ENCODE data around the gene HYAL2. TPM values are rescaled to one million over a fixed set of nuclear protein-coding genes. Genes with fewer than 3 reads are reported as not detected.

Gene HYAL2
- total RNA-seq, 3 donors from 2014 or later, result 66.0 to 215 (median 96.0) TPM

DNA sequence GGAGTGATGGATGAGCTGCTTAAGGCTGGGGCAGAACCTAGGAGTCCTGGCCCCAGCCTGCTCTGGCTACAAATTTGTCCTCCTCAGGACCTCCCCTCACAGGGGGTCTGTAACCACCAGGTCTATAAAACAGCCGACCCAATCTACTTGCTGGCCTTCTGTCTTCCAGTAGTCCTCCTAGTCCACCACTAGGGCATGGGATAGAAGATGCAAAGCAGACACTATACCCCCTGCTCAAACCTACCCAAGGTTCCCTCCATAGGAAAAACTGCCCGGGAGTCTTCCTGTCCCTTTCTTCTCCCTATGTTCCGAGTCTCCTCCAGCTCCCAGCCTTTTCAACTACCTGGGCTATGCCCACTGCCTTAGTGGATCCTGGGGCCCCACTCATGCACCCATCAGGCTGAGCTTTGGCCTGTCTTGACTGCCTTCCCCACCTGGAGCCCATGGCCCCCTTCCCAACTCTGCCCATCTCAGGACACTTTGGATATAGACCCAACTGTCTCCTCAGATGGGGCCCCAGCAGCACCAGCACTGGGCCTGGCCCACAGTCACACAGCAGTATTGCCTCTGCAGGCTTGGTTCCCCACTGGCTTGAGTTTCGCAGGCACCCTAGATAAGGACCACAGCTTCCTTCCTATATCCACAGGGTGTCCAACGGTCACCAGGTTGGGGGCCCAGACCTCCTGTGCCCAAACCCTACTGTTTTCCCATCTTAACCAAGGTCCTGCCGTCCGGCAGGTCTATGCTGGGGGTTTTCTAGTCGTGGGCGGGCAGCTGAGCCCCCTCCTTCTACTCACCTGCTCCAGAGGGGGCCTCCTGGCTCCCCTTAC lies 24.4 kb downstream of the HYAL2 start:
- Histone ChIP-seq H3K36me3 (no peaks in the 10 kb centered on the region), H3K9me3 (no peaks in the 10 kb centered on the region), H3K4me1 (peaks cover 5 to 11% of the 10 kb centered on the region in 2 donors), H3K27ac (peak overlapping the region; percentile 91 to 94), H3K27me3 (no peaks in the 10 kb centered on the region), H3K4me3 (peak overlapping the region; percentile 62 to 92 (median 70))
- TF ChIP-seq POLR2A (IDR thresholded peaks at IDR 0.05) (no peak), POLR2AphosphoS5 (IDR thresholded peaks at IDR 0.05) (no peak)
- TF ChIP-seq, protein P1, sequence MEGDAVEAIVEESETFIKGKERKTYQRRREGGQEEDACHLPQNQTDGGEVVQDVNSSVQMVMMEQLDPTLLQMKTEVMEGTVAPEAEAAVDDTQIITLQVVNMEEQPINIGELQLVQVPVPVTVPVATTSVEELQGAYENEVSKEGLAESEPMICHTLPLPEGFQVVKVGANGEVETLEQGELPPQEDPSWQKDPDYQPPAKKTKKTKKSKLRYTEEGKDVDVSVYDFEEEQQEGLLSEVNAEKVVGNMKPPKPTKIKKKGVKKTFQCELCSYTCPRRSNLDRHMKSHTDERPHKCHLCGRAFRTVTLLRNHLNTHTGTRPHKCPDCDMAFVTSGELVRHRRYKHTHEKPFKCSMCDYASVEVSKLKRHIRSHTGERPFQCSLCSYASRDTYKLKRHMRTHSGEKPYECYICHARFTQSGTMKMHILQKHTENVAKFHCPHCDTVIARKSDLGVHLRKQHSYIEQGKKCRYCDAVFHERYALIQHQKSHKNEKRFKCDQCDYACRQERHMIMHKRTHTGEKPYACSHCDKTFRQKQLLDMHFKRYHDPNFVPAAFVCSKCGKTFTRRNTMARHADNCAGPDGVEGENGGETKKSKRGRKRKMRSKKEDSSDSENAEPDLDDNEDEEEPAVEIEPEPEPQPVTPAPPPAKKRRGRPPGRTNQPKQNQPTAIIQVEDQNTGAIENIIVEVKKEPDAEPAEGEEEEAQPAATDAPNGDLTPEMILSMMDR (IDR thresholded peaks at IDR 0.05), result peak in 1 of 3 donors; percentile 11
- intact Hi-C loops (cut with DNase I; ENCODE audit: low total_unique reads), result loop anchor here (5.0 kb wide), 2 partner anchors 866 to 1039 kb away; no protein-coding TSS in a partner anchor
- DNase-seq (ENCODE audit: low spot score in 2 of 2), result no peak

DNA sequence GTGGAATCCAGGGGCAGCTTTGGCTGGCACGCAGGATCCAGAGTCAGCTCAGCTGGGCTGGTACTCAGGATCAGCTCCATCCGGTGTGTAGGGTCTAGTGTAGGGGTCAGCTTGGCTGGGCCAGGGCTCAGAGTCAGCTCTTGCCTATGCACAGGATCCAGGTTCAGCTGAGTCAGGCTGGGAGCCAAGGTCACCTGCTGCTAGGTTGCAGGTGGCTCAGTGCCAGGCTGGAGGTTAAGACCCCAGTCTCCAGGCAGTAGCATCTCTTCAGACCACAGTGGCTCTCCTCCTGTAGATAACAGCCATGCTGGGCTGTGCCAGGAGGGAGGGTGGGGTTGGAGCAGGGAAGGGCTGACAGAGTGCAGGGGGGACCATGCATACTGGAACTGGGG lies 25.2 kb downstream of the HYAL2 start:
- H3K36me3 ChIP-seq, result no peaks in the 10 kb centered on the region
- no peak overlapping the region for H3K4me3 ChIP-seq
- no peaks in the 10 kb centered on the region for H3K9me3 ChIP-seq
- H3K4me1 ChIP-seq, result peaks cover 9 to 11% of the 10 kb centered on the region in 2 donors
- intact Hi-C loops (cut with DNase I; ENCODE audit: low total_unique reads), result loop anchor here (5.0 kb wide), 2 partner anchors 865 to 1040 kb away; no protein-coding TSS in a partner anchor
- H3K27me3 ChIP-seq, result no peaks in the 10 kb centered on the region
- DNase-seq (ENCODE audit: low spot score in 2 of 2), result no peak
- no peak overlapping the region for H3K27ac ChIP-seq
- TF ChIP-seq, protein P1 (IDR thresholded peaks at IDR 0.05), result no peak

DNA sequence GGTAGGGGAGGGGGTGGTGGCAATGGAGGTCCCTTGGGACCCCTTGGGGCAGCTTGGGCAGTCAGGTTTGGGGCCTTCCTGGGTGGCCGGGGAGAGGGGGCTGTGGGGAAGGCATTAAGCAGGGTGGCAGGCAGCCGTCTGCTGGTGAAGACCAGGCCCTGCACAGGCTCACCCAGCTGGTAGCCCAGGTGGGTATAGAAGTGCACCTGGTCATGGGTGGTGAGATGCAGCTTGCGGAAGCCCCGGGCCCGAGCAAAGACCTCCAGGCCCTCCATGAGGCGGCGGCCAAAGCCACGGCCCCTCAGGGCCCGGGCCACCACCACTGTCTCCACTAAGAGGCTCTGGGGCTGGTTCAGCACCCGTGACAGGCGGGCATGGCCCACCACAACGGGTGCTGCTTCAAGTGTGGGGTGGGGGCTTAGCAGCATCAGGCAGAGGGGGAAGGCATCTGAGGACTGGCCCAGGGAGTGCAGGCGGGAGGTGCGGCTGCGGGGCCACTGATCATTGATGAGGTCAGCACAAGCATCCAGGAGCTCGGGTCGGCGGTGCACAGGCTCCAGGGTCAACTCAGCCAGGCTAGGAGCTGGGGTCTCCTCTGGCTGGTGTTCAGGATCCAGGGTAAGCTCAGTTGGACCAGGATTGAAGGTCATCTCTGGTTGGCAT lies 25.7 kb downstream of the HYAL2 start:
- H3K36me3 ChIP-seq, result no peaks in the 10 kb centered on the region
- no peak overlapping the region for H3K4me3 ChIP-seq
- intact Hi-C loops (cut with DNase I; ENCODE audit: low total_unique reads), result loop anchor here (5.0 kb wide), 2 partner anchors 865 to 1040 kb away; no protein-coding TSS in a partner anchor
- peaks cover 9 to 11% of the 10 kb centered on the region in 2 donors for H3K4me1 ChIP-seq
- TF ChIP-seq POLR2AphosphoS5 (IDR thresholded peaks at IDR 0.05) (no peak), POLR2A (IDR thresholded peaks at IDR 0.05) (no peak)
- TF ChIP-seq, protein P1 (IDR thresholded peaks at IDR 0.05), result no peak
- DNase-seq (ENCODE audit: low spot score in 2 of 2), result no peak
- no peaks in the 10 kb centered on the region for H3K27me3 ChIP-seq
- no peaks in the 10 kb centered on the region for H3K9me3 ChIP-seq
- no peak overlapping the region for H3K27ac ChIP-seq

DNA sequence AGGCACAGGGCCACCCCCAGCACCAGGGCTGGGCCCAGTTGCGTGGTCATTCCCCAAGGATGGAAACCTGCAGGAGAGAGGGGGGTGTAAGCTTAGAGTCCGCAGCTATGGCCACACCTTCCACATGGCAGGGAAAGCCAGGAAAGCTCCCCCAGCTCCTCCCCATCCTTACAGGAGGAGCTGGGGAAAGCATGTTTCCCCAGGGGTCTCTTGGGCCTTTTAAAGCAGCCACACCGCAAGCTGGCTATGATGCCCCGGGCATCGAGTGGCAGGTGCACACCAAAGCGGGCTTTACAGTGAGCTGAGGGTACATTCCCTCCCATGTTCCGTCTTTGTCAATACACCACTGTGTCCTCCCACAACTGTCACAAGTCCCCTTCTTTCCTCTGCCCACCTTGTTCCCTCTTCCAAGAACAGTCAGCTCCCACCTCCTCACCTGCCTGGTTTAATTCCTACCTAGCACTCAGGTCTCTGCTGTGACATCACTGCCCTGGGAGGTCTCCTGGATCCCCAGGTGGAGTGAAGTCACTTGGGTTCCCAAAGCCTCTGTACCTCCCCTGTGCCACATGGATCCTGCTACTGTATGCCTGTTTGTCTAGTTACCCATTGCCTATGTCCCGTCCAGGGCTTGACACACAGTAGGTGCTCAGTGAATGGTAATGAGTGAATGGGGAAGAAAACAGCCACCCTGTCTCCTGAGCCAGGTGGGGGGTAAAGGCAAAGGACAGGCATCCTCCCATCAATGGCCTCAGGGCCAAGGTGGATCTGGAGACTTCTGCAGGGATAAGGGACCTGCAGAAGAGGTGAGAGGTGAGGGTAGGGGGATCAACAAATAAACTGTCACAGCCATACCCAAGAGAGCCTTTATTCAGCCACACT lies 26.8 kb downstream of the HYAL2 start:
- no peaks in the 10 kb centered on the region for H3K9me3 ChIP-seq

More for the DNA sequence above, 26.8 kb downstream of the HYAL2 start:
- no peak for DNase-seq (ENCODE audit: low spot score in 2 of 2)
- H3K27ac ChIP-seq, result no peak overlapping the region
- no peaks in the 10 kb centered on the region for H3K27me3 ChIP-seq
- TF ChIP-seq POLR2A (IDR thresholded peaks at IDR 0.05) (no peak), POLR2AphosphoS5 (IDR thresholded peaks at IDR 0.05) (no peak)
- TF ChIP-seq, protein P1 (IDR thresholded peaks at IDR 0.05), result no peak
- intact Hi-C loops (cut with DNase I; ENCODE audit: low total_unique reads), result loop anchor here (5.0 kb wide), 2 partner anchors 863 to 1042 kb away; no protein-coding TSS in a partner anchor
- H3K4me3 ChIP-seq, result no peak overlapping the region
- no peaks in the 10 kb centered on the region for H3K36me3 ChIP-seq
- peaks cover 9 to 16% of the 10 kb centered on the region in 2 donors for H3K4me1 ChIP-seq
